Measurements from ENCODE around the gene C5. TPM values are rescaled to one million over a fixed set of nuclear protein-coding genes. Genes with fewer than 3 reads are reported as not detected.
"Not testable (repeated sequence)": the region's sequence is repeated elsewhere in the genome, so short reads cannot be mapped to it uniquely, and the experiment has no call there.

Gene C5
- total RNA-seq, 2 donors from 2014 or later = 8.3 to 12.2 TPM

- Histone ChIP-seq H3K36me3 (no peaks in the 10 kb centered on the region), H3K27me3 (replicated peaks; ENCODE audit: insufficient read depth) (no peaks in the 10 kb centered on the region), H3K4me3 (no peak overlapping the region), H3K27ac (no peak overlapping the region), H3K4me1 (ENCODE audit: control insufficient read depth in 1 of 2, low read depth in 2 of 2) (no peaks in the 10 kb centered on the region), H3K9me3 (no peaks in the 10 kb centered on the region)
- TF ChIP-seq CTCF (IDR thresholded peaks at IDR 0.05) = no peak
- ATAC-seq (ENCODE audit: insufficient number of reproducible peaks, low FRiP score, low read depth) (no peak), DNase-seq (ENCODE audit: low spot score) (no peak)
Observed at GRCh38 chr9:121048618-121049017, 1.5 kb downstream of the C5 start.

DNA sequence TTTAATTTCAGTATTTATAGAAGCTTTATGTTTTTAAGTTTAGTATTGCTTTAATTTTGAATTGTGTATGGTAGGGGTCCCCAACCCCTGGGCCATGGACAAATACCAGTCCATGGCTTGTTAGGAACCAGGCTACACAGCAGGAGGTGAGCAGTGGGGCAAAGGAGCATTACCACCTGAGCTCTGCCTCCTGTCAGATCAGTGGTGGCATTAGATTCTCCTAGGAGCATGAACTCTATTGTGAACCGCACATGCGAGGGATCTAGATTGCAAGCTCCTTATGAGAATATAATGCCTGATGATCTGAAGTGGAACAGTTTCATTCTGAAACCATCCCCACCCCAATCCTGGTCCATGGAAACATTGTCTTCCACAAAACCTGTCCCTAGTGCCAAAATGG is 1.9 kb downstream of the C5 start:
- no peak for TF ChIP-seq CTCF (IDR thresholded peaks at IDR 0.05)
- Histone ChIP-seq H3K4me1 (ENCODE audit: control insufficient read depth in 1 of 2, low read depth in 2 of 2) (no peaks in the 10 kb centered on the region), H3K27ac (no peak overlapping the region), H3K36me3 (no peaks in the 10 kb centered on the region), H3K9me3 (no peaks in the 10 kb centered on the region), H3K27me3 (replicated peaks; ENCODE audit: insufficient read depth) (no peaks in the 10 kb centered on the region), H3K4me3 (no peak overlapping the region)
- no peak for ATAC-seq (ENCODE audit: insufficient number of reproducible peaks, low FRiP score, low read depth)
- no peak for DNase-seq (ENCODE audit: low spot score)

DNA sequence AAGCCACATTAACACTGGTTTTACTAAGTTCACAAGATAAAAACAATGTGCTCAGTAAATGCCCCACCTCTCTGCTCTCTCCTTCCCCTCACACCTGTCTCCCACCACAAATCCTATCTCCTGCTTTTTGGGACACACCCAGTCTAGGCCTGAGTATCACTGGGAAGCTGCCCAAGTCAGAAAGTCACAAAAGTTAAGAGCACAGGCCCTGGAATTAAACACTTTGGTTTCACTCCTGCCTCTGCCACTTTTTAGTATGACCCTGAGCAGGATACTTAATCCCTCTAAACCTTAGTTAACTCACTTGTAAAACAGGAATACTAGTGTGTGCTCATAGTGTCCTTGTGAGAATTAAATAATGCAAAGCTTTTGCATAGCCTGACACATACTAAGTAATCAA is 11.3 kb downstream of the C5 start:
- H3K27me3 ChIP-seq (replicated peaks; ENCODE audit: insufficient read depth) = no peaks in the 10 kb centered on the region
- no peak for TF ChIP-seq CTCF (IDR thresholded peaks at IDR 0.05)
- H3K9me3 ChIP-seq = no peaks in the 10 kb centered on the region
- H3K4me1 ChIP-seq (ENCODE audit: control insufficient read depth in 1 of 2, low read depth in 2 of 2) = no peaks in the 10 kb centered on the region
- no peak for DNase-seq (ENCODE audit: low spot score)
- no peak overlapping the region for H3K4me3 ChIP-seq
- no peak for ATAC-seq (ENCODE audit: insufficient number of reproducible peaks, low FRiP score, low read depth)
- no peaks in the 10 kb centered on the region for H3K36me3 ChIP-seq
- no peak overlapping the region for H3K27ac ChIP-seq

GRCh38 chr9:121038362-121038761 is 11.7 kb downstream of the C5 start:
- no peak overlapping the region for H3K4me3 ChIP-seq
- H3K4me1 ChIP-seq (ENCODE audit: control insufficient read depth in 1 of 2, low read depth in 2 of 2) = no peaks in the 10 kb centered on the region
- H3K27me3 ChIP-seq (replicated peaks; ENCODE audit: insufficient read depth) = no peaks in the 10 kb centered on the region
- TF ChIP-seq CTCF (IDR thresholded peaks at IDR 0.05) = no peak
- H3K9me3 ChIP-seq = no peaks in the 10 kb centered on the region
- ATAC-seq (ENCODE audit: insufficient number of reproducible peaks, low FRiP score, low read depth) (no peak), DNase-seq (ENCODE audit: low spot score) (no peak)
- no peaks in the 10 kb centered on the region for H3K36me3 ChIP-seq
- H3K27ac ChIP-seq = no peak overlapping the region

- H3K4me3 ChIP-seq; ATAC-seq (ENCODE audit: insufficient number of reproducible peaks, low FRiP score, low read depth); H3K27me3 ChIP-seq (replicated peaks; ENCODE audit: insufficient read depth); H3K4me1 ChIP-seq (ENCODE audit: control insufficient read depth in 1 of 2, low read depth in 2 of 2); H3K9me3 ChIP-seq; H3K36me3 ChIP-seq; DNase-seq (ENCODE audit: low spot score); H3K27ac ChIP-seq: not testable (repeated sequence)
Observed at GRCh38 chr9:121035717-121036116, 14.4 kb downstream of the C5 start.

GRCh38 chr9:121034529-121034928 is 15.5 kb downstream of the C5 start:
- no peak overlapping the region for H3K4me3 ChIP-seq
- no peak for ATAC-seq (ENCODE audit: insufficient number of reproducible peaks, low FRiP score, low read depth)
- DNase-seq (ENCODE audit: low spot score) = no peak
- no peak overlapping the region for H3K27ac ChIP-seq
- H3K27me3 ChIP-seq (replicated peaks; ENCODE audit: insufficient read depth) = no peaks in the 10 kb centered on the region
- no peaks in the 10 kb centered on the region for H3K36me3 ChIP-seq
- TF ChIP-seq CTCF (IDR thresholded peaks at IDR 0.05) = no peak
- H3K9me3 ChIP-seq = no peaks in the 10 kb centered on the region
- H3K4me1 ChIP-seq (ENCODE audit: control insufficient read depth in 1 of 2, low read depth in 2 of 2) = no peaks in the 10 kb centered on the region

Data from thoracic aorta (tissue), 2 donors.